Measurements from ENCODE around the gene TMEFF2. TPM values are rescaled to one million over a fixed set of nuclear protein-coding genes. Genes with fewer than 3 reads are reported as not detected.
A peak's percentile ranks its signal among the peaks of the same experiment; 100 is the strongest.

TMEFF2 gene
- total RNA-seq, 6 experiments from 2014 or later: 0.18 to 0.25 (median 0.22) TPM; not detected in 3

DNA sequence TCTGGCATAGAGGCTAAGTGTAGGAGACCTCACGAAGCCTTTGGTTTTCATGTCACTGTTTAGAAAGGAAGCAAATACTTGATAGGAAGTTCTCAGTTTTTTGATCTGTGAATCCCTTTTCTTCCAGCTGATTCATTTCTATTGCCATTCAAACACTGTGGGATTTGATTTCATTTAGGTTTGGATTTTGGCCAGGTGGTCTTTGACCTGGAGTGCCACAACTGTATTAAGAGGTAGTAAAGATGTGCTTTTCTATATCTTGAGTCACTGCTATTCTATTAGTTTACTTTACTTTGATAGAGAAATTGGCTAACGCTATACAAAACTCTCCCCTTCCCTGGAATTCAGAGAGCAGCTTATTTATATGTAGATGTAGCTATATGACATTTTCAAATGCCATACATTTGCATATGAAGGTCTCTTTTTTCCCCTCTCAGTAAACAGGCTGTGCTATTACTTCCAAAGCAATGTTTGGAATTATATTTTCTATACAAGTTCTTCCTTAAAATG, 215.5 kb downstream of the TMEFF2 start:
- DNase-seq: no peak
- Mint-ChIP-seq H3K36me3 (ENCODE audit: low read depth) (no peaks in the 10 kb centered on the region), H3K27ac (no peak overlapping the region), H3K27me3 (ENCODE audit: insufficient read depth) (no peaks in the 10 kb centered on the region), H3K4me1 (ENCODE audit: low read depth) (peaks cover 39% of the 10 kb centered on the region), H3K9me3 (no peaks in the 10 kb centered on the region), H3K4me3 (no peak overlapping the region)
- TF ChIP-seq, protein P1, sequence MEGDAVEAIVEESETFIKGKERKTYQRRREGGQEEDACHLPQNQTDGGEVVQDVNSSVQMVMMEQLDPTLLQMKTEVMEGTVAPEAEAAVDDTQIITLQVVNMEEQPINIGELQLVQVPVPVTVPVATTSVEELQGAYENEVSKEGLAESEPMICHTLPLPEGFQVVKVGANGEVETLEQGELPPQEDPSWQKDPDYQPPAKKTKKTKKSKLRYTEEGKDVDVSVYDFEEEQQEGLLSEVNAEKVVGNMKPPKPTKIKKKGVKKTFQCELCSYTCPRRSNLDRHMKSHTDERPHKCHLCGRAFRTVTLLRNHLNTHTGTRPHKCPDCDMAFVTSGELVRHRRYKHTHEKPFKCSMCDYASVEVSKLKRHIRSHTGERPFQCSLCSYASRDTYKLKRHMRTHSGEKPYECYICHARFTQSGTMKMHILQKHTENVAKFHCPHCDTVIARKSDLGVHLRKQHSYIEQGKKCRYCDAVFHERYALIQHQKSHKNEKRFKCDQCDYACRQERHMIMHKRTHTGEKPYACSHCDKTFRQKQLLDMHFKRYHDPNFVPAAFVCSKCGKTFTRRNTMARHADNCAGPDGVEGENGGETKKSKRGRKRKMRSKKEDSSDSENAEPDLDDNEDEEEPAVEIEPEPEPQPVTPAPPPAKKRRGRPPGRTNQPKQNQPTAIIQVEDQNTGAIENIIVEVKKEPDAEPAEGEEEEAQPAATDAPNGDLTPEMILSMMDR (IDR thresholded peaks at IDR 0.05): no peak

GRCh38 chr2:191977754-191978153, 217.0 kb downstream of the TMEFF2 start:
- Mint-ChIP-seq H3K4me3 (no peak overlapping the region), H3K36me3 (ENCODE audit: low read depth) (no peaks in the 10 kb centered on the region), H3K4me1 (ENCODE audit: low read depth) (peaks cover 28% of the 10 kb centered on the region), H3K9me3 (no peaks in the 10 kb centered on the region), H3K27me3 (ENCODE audit: insufficient read depth) (no peaks in the 10 kb centered on the region), H3K27ac (no peak overlapping the region)
- no peak for DNase-seq
- TF ChIP-seq, protein P1 (IDR thresholded peaks at IDR 0.05): no peak

- Mint-ChIP-seq H3K4me3 (no peak overlapping the region), H3K27ac (no peak overlapping the region), H3K4me1 (ENCODE audit: low read depth) (peaks cover 28% of the 10 kb centered on the region), H3K36me3 (ENCODE audit: low read depth) (no peaks in the 10 kb centered on the region), H3K27me3 (ENCODE audit: insufficient read depth) (no peaks in the 10 kb centered on the region), H3K9me3 (no peaks in the 10 kb centered on the region)
- peak; percentile 52 for DNase-seq
- TF ChIP-seq, protein P1 (IDR thresholded peaks at IDR 0.05): no peak
Measured at GRCh38 chr2:191976436-191976835, 218.3 kb downstream of the TMEFF2 start.

GRCh38 chr2:191974676-191975075, 220.1 kb downstream of the TMEFF2 start:
- TF ChIP-seq, protein P1 (IDR thresholded peaks at IDR 0.05): no peak
- no peaks in the 10 kb centered on the region for H3K27me3 Mint-ChIP-seq (ENCODE audit: insufficient read depth)
- no peaks in the 10 kb centered on the region for H3K36me3 Mint-ChIP-seq (ENCODE audit: low read depth)
- peaks cover 28% of the 10 kb centered on the region for H3K4me1 Mint-ChIP-seq (ENCODE audit: low read depth)
- H3K27ac Mint-ChIP-seq: no peak overlapping the region
- H3K9me3 Mint-ChIP-seq: no peaks in the 10 kb centered on the region
- no peak overlapping the region for H3K4me3 Mint-ChIP-seq
- no peak for DNase-seq

DNA sequence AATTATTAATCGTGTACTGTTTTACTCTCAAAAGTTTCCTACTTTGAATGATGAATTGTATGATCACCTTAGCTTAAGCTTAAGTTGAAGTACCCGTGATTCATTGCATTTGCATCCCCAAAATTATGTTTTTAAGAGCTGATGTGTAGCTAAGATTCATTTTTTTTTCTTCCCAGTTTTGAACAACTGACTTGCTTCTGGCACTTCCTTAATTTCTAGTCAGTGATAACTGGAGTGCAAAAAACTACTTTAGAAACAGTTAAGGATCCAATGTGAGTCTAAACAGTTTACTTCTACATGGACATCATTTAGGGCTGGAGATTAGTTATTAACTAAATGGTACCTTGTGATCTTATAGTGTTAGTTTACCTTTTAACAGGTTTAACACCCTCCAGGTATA, 223.9 kb downstream of the TMEFF2 start:
- TF ChIP-seq, protein P1 (IDR thresholded peaks at IDR 0.05): no peak
- DNase-seq: no peak
- H3K27me3 Mint-ChIP-seq (ENCODE audit: insufficient read depth): no peaks in the 10 kb centered on the region; the same call in 1 of the 2 replicates
- H3K27ac Mint-ChIP-seq: no peak overlapping the region
- H3K9me3 Mint-ChIP-seq: no peaks in the 10 kb centered on the region
- peaks cover 3% of the 10 kb centered on the region for H3K4me1 Mint-ChIP-seq (ENCODE audit: low read depth)
- H3K4me3 Mint-ChIP-seq: no peak overlapping the region
- H3K36me3 Mint-ChIP-seq (ENCODE audit: low read depth): no peaks in the 10 kb centered on the region

GRCh38 chr2:191968120-191968519, 226.6 kb downstream of the TMEFF2 start:
- no peak overlapping the region for H3K27ac Mint-ChIP-seq
- peaks cover 14% of the 10 kb centered on the region for H3K4me1 Mint-ChIP-seq (ENCODE audit: low read depth)
- no peaks in the 10 kb centered on the region for H3K9me3 Mint-ChIP-seq
- no peaks in the 10 kb centered on the region for H3K36me3 Mint-ChIP-seq (ENCODE audit: low read depth)
- no peak for DNase-seq
- H3K27me3 Mint-ChIP-seq (ENCODE audit: insufficient read depth): peaks cover 1% of the 10 kb centered on the region
- TF ChIP-seq, protein P1 (IDR thresholded peaks at IDR 0.05): no peak
- H3K4me3 Mint-ChIP-seq: no peak overlapping the region
